ENCODE measurements around the gene BAZ2B.

BAZ2B gene

DNA sequence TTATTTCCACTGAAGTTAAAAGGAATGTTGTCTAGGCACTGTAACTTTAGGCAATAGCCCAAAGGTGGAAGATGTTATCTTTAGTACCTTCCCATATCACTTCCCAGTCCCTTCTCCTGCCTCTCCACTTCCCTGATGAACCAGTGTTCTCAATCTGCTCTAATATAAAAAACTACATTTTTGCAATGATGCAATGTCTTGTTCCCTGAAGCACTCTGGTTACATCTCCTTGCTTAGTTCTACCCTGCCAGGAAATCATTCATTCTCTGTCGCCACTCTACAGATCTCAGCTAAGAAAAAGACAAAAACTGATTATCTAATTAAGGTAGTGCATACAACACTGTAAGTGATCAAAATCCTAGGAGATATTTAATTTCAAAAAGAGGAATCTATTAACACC, 71.3 kb downstream of the BAZ2B start:
- no peak for TF ChIP-seq EZH2 (IDR thresholded peaks at IDR 0.05; ENCODE audit: borderline replicate concordance, low read length)
- no peak for TF ChIP-seq CTCF (IDR thresholded peaks at IDR 0.05; ENCODE audit: low read length)
- 0 out of 2 replicates have a peak, but pooled peaks cover 7% of the 10 kb centered on the region for H3K9me3 ChIP-seq (ENCODE audit: low read length)
- H3K36me3 ChIP-seq (ENCODE audit: insufficient read depth, low read length): no peaks in the 10 kb centered on the region
- H3K27me3 ChIP-seq (ENCODE audit: insufficient read depth, low read length): no peaks in the 10 kb centered on the region
- no peak overlapping the region for H3K9ac ChIP-seq (ENCODE audit: low read length)
- no peaks in the 10 kb centered on the region for H3F3A ChIP-seq (ENCODE audit: insufficient read depth, low read length)
- H3K4me3 ChIP-seq (ENCODE audit: low read depth, low read length, poor library complexity, severe bottlenecking): no peak overlapping the region
- no peak overlapping the region for H3K27ac ChIP-seq (ENCODE audit: low read depth, low read length, poor library complexity, severe bottlenecking)
- H2AFZ ChIP-seq (ENCODE audit: low read length): no peak overlapping the region
- peaks cover 4% of the 10 kb centered on the region for H3K4me1 ChIP-seq (ENCODE audit: insufficient read depth, low read length, severe bottlenecking)
- no peaks in the 10 kb centered on the region for H3K9me2 ChIP-seq (ENCODE audit: low read depth, low read length)
- H3K79me2 ChIP-seq (ENCODE audit: insufficient read depth, low read length): no peaks in the 10 kb centered on the region
- no peaks in the 10 kb centered on the region for H4K20me1 ChIP-seq (ENCODE audit: insufficient read depth, low read length)
- H3K4me2 ChIP-seq (ENCODE audit: low read length): no peak overlapping the region

- H3K4me2 ChIP-seq (ENCODE audit: low read length): no peak overlapping the region
- H3K36me3 ChIP-seq (ENCODE audit: insufficient read depth, low read length): no peaks in the 10 kb centered on the region
- H4K20me1 ChIP-seq (ENCODE audit: insufficient read depth, low read length): no peaks in the 10 kb centered on the region
- H3K9me3 ChIP-seq (ENCODE audit: low read length): 0 out of 2 replicates have a peak, but pooled peaks cover 7% of the 10 kb centered on the region
- H3K79me2 ChIP-seq (ENCODE audit: insufficient read depth, low read length): no peaks in the 10 kb centered on the region
- no peaks in the 10 kb centered on the region for H3K4me1 ChIP-seq (ENCODE audit: insufficient read depth, low read length, severe bottlenecking)
- H3K9me2 ChIP-seq (ENCODE audit: low read depth, low read length): no peaks in the 10 kb centered on the region
- no peak overlapping the region for H3K9ac ChIP-seq (ENCODE audit: low read length)
- H2AFZ ChIP-seq (ENCODE audit: low read length): no peak overlapping the region
- no peaks in the 10 kb centered on the region for H3F3A ChIP-seq (ENCODE audit: insufficient read depth, low read length)
- H3K27ac ChIP-seq (ENCODE audit: low read depth, low read length, poor library complexity, severe bottlenecking): no peak overlapping the region
- no peak overlapping the region for H3K4me3 ChIP-seq (ENCODE audit: low read depth, low read length, poor library complexity, severe bottlenecking)
- H3K27me3 ChIP-seq (ENCODE audit: insufficient read depth, low read length): no peaks in the 10 kb centered on the region
- TF ChIP-seq EZH2 (IDR thresholded peaks at IDR 0.05; ENCODE audit: borderline replicate concordance, low read length): no peak
- TF ChIP-seq CTCF (IDR thresholded peaks at IDR 0.05; ENCODE audit: low read length): no peak
Measured at GRCh38 chr2:159542101-159542500, 74.2 kb downstream of the BAZ2B start.

DNA sequence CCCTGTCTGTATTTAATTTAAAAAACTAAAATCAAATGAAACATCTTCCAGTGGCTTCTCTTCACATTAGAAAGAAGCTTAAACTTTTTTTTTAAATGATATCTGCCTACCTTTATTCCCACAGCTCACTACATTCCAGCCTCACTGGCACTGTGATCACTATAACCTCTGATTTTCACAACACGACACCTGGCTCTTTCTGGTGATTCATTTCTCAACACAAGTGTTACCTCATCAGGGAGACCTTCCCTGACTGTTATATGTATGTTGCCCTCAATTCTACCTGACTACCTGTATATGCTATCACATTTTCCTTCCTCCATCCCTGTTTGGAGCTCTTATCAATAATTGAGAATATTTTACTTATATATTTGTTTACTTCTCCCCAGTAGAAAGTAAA, 76.6 kb downstream of the BAZ2B start:
- Histone ChIP-seq H3K27ac (ENCODE audit: low read depth, low read length, poor library complexity, severe bottlenecking) (no peak overlapping the region), H3K4me3 (ENCODE audit: low read depth, low read length, poor library complexity, severe bottlenecking) (no peak overlapping the region), H3K4me2 (ENCODE audit: low read length) (no peak overlapping the region), H4K20me1 (ENCODE audit: insufficient read depth, low read length) (no peaks in the 10 kb centered on the region), H3K9ac (ENCODE audit: low read length) (no peak overlapping the region), H3K9me3 (ENCODE audit: low read length) (0 out of 2 replicates have a peak, but pooled peaks cover 7% of the 10 kb centered on the region), H3K4me1 (ENCODE audit: insufficient read depth, low read length, severe bottlenecking) (no peaks in the 10 kb centered on the region), H3K9me2 (ENCODE audit: low read depth, low read length) (no peaks in the 10 kb centered on the region), H2AFZ (ENCODE audit: low read length) (no peak overlapping the region), H3K36me3 (ENCODE audit: insufficient read depth, low read length) (no peaks in the 10 kb centered on the region), H3K79me2 (ENCODE audit: insufficient read depth, low read length) (no peaks in the 10 kb centered on the region), H3K27me3 (ENCODE audit: insufficient read depth, low read length) (no peaks in the 10 kb centered on the region), H3F3A (ENCODE audit: insufficient read depth, low read length) (no peaks in the 10 kb centered on the region)
- TF ChIP-seq EZH2 (IDR thresholded peaks at IDR 0.05; ENCODE audit: borderline replicate concordance, low read length) (no peak), CTCF (IDR thresholded peaks at IDR 0.05; ENCODE audit: low read length) (no peak)
